ENCODE measurements around the gene AP1M1.

GRCh38 chr19:16222806-16223205 is 25.1 kb downstream of the AP1M1 start:
- TF ChIP-seq CTCF (IDR thresholded peaks at IDR 0.05) (no peak), POLR2AphosphoS5 (IDR thresholded peaks at IDR 0.05; ENCODE audit: low read depth, low read length) (no peak), SIN3A (IDR thresholded peaks at IDR 0.05; ENCODE audit: borderline replicate concordance, insufficient read depth, low read depth, low read length) (no peak), REST (IDR thresholded peaks at IDR 0.05; ENCODE audit: insufficient read depth in 1 of 2, low read depth in 2 of 2, low read length in 1 of 2) (no peak)

Measured in Panc1 (cell line).